PC-3 (cell line): ENCODE measurements around the gene SLC48A1.

ENCODE experiments used
- CTCF ChIP-seq: fragments of 300-600 bp; sonication (generic); conservative IDR thresholded peaks from 2 replicates; pipeline ENCODE4 v1.5.1; 2017; ENCODE audit warnings: antibody characterized with exemption, low read depth, mild to moderate bottlenecking, low read length
- EZH2 ChIP-seq: fragments of 300-600 bp; sonication (generic); IDR thresholded peaks from one replicate; pipeline ENCODE4 v1.6.1; 2017; ENCODE audit warnings: antibody characterized with exemption, mild to moderate bottlenecking, low read length; ENCODE audit not compliant: unreplicated experiment

GRCh38 chr12:47795814-47796411 lies 22.9 kb downstream of the SLC48A1 start:
- no peak for TF ChIP-seq EZH2
- TF ChIP-seq CTCF: no peak
